Suppressor macrophage treated with lipopolysaccharide for 1 hour (primary cell): Measurements from ENCODE around the gene TMEM178B.
"Not testable (repeated sequence)": the region's sequence is repeated elsewhere in the genome, so short reads cannot be mapped to it uniquely, and the experiment has no call there.

ENCODE experiments used
- DNase-seq, 3 donors: peaks; one replicate each; pipeline ENCODE4 v3.0.0-alpha.2; 2020 to 2022

TMEM178B gene

DNA sequence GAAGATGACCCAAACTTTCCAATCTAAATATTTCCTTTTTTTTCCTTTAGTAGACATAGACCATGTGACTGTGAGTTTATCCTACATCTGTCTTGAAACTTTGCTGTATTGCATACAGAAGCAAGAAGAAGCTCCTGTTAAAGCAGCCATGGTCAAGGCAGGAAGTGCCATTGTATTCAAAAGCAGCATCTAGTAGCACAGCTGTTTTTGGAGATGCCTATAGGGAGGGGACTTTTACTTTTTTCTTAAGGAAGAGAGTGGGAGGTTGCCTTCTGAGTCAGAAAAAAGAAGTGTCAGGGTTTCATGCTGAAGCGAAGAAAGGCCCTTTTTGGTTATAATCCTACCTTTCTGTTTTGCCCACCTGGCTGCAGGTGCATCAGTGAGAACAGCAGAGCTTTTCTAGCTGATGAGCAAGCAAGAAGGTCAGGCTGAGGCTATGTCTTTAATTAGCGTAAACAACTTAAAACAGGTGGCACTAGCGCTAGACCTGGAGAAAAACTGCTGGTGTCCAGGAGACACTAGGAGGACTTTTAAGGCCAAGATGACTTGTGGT, 243.2 kb downstream of the TMEM178B start:
- DNase-seq = no peak

DNA sequence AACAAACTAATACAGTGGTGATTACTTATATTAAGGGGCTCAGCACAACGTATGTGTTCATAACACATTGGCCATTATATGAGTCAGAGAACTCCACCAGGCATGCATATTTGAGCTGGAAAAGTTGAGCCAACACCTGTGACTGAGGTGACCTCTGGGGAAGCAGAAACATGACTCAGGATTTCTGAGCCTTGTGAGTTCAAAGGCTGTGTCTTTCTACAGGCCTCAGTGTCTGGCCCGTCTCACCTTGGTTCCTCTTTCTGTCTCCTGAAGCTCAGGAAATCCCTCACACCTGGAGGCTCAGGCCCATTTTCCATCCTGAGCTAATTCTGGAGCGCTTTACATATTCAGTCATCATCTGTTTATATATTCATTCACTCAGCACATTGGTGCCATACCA, 246.4 kb downstream of the TMEM178B start:
- DNase-seq = no peak

DNA sequence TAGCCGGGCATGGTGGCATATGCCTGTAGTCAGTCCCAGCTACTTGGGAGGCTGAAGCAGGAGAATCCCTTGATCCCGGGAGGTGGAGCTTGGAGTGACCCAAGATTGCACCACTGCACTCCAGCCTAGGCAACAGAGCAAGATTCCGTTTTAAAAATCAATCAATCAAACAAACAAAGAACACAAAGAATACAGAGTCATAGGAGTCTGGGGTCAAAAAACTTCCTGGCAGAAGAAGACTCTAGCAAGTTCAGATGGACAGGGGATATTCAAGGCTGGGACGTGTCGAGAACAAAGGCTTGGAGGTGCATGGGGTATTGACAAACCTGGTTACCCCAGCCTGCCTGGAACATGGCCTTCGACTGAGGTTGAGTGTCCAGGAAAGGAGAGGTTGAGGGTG, 248.5 kb downstream of the TMEM178B start:
- no peak for DNase-seq

DNA sequence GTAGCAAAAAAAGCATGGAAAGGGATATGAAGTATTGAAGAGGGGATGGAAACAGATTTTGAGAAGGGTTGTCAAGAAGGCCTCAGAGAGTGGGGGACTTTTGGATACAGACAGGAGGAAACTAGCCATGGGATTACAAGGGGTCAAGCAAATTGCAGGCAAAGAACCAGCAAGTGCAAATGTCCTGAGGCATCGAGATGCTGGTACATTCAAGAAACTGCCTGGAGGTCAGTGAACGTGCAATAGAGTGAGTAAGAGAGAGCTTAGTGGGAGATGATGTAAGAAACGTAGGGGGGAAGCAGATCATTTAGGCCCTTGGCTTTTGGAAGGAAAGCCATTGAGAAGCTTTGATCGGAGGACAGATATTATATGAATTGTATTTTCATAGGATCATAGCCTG, 250.0 kb downstream of the TMEM178B start:
- no peak for DNase-seq

DNA sequence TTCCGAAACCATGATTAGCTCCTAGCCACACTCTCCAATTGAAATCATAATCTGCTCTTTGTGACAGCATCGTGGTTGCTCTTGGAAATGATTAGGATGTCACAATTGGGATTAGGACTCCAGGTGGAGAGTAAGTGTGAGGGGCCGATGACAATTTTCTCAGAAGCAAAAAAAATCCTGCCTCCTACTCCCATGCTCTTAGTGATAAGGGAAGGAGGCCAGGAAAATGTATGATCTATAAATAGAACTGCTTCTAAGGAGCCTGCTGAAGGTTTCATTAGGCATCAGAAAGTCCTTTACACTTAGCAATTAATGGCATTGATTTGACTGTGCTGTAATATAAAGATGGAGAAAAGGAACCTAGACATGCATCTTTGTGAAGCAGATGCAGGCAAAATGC, 251.0 kb downstream of the TMEM178B start:
- DNase-seq = no peak

DNA sequence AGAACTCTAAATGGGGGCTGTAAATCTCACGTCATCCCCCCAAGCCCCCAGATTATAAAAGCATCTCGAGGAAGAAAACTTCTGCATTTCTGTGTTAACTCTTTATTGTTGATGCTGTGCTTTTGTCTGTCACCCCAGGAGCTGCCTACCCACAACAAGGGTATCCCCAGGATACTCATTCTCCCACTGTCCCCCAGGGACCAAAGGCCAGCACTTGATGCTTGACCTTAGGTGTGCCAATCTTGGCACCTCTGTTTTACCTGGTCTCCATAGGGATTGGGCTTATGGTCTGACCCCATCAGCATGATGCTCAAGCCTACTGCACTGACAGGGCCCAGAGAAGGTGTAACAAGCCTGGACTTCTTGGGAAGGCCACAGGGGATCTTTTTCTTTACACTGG, 251.4 kb downstream of the TMEM178B start:
- DNase-seq = no peak

DNA sequence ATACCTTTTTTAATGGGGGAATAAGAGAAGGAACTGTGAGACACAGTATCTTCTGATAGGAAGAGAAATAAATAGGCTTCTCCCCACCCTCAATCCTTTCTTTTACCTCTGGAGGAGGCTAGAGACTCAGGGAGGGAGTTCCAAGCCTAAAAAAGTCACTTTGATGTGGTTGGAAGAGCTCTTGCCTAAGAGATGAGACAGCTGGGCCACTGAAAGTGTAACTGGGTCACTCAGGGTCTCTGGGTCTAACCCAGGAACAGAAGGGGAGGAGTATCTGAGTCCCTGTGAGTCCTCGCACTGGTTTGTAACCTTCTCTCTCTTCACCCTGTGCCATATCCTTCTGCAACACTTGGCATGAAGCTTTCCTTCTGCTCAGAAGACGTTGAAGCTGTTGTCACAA, 254.4 kb downstream of the TMEM178B start:
- DNase-seq = no peak

DNA sequence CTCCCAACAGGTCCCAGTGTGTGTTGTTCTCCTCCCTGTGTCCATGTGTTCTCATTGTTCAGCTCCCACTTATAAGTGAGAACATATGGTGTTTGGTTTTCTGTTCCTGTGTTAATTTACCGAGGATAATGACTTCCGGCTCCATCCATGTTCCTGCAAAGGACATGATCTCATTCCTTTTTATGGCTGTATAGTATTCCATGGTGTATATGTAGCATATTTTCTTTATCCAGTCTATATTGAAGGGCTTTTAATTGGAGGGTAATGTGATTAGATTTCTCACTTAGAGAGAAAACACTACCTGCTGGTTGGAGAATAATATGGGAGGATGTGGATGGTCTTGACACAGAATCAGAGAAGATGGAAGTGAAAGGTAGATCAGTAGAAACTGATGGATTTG, 256.4 kb downstream of the TMEM178B start:
- not testable (repeated sequence) for DNase-seq

DNA sequence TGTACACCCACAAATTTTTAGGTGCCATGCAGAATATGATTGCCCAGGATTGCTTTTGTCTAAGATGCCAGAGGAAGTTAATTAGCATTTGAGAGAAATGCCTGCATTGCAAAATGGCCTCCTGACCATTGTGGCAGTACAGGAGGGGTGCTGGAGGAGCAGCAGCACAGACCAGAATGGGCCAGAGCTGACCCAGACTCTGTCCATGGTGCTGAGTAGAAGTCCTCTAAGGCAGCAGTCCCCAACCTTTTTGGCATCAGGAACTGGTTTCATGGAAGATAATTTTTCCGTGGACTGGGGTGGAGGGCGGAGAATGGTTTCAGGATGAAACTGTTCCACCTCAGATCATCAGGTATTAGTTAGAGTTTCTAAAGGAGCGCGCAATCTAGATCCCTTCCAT, 259.6 kb downstream of the TMEM178B start:
- no peak for DNase-seq

DNA sequence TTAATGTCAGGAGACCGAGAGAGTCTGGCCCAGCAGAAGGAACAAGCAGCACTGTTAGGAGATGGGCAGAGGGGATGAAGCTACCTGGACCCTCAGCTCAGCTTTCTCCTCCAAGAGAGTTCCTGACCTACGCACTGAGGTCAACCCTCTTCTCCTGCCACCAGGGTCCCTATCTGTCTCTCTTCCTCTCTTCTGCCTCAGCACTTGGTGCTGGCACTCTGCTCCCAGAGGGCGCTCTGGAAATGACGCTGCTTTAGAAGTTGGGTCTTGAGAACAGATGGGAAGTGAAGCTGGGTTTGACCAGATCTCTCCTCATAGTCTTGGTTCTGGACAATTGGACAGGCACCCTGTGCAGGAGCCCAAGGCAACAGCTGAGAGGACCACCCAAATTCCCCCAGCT, 261.3 kb downstream of the TMEM178B start:
- no peak for DNase-seq

DNA sequence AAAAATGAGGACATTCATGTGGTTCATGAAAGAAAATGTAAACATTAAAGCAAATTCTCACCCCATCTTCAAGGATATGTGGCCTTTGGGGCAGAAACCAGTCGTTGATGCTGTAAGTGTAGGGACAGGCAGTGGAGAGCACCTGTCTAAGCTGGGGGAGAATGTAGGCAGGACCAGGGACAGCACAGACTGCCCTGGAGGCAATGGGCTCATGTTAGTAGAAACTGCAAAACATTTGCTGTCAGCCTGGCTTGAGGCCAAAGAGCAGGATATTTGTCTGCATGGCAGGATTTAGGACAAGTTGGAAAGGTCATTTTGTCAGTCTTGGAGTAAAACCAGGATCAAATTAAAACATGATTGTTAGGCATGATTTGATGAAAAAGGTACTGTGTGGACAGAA, 265.7 kb downstream of the TMEM178B start:
- no peak for DNase-seq

DNA sequence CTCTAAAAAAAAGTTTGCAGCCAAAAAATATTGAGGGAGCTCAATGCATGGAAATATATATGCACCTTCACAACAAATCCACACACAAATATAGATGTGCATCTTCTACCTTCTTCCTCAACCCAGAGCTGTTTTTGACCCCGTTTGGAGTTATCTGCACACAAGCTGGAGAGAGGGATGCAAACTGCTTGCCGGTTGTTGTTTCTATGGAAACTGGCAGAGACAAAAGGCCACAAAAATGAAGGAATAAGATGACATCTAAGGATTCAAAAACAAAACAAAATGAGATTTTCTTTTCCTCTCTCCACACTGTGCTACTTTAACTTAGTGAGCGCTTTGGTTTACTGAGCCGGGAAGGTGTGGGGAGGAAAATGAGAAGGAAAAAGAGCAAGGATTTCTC, 267.1 kb downstream of the TMEM178B start:
- no peak for DNase-seq

DNA sequence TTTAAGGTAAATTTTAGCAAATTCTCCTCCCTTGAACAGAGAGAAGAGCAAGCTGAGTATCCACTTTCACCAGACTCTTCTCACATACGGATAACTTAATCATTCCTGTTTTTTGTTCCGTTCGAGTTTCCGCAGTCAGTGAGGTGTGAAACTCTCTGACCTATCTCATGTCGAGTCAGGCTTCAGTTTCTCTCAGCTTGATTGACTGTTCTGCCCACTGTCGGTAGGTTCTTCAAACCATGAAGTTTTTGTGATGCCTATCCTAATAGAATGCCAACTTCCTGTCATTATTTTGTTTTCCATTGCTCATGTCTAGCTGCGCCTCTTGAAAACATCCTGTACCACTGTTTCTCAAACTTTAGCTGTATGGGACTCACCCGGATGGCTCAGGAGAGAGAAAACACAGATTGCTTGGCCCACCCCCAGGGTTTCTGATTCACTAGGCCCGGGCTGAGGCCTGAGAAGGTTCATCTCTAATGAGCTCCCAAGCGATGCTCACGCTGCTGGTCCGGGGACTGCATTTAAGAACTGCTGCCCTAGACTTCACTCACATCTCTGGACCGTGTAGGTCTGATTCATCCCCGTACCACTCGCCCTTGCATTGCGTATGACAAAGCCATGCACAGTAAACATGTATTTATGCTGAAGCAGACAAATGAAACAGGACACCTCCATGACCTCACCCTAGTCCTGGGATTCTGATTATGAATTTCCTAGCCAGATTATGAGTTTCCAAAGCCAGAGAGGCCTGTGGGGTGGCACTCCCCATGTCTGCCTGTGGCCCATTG, 269.0 kb downstream of the TMEM178B start:
- DNase-seq = no peak

DNA sequence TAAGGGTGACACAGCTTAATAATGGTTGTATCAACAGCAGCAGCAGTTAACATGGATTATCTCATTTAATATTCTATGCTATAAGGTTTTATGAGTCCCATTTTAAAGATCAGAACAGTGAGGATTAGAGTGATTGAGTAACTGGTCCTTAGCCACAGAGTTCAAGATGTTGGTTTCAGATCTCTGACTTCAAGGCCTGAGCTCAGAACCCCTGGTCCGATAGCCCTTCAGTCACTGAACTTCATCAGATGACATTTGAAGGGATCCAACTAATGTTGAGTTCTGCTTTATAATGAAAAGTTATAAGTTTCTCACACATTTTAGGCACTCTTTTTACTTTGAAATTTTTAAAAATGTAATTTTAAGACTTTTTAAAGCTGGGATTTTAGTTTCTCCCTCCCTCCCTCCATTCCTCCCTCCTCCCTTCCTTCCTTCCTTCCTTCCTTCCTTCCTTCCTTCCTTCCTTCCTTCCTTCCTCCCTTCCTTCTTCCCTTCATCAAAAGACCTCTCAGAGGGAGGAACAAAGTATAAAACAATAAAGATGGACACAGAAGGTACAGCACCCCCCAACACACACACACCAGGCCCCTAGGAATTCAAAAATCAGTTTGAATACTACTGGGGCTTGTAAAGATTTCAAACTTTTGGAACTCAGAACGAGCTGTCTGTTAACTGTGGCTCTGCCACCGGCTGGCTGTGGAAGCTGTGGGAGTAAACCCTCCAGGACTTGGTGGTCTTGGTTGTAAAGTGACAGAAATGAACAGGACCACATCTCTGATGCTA, 270.5 kb downstream of the TMEM178B start:
- no peak for DNase-seq

DNA sequence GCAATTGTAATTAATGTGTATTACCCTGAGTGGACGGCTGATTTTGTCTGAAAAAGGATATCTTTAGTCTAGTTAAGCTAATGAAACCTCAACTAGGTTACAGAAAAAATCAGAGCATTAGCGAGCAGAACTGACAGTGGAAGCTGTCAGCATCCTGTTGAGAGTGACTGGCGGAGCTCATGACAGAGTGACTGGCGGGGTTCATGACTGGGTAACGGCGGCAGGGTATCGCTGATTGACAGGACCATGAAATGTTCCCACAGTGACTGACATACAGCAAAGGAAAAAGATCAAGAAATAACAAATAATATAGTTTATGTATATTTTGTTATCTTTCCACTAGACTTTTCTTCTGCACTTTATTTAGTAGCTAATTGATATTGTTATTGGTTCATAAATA, 274.9 kb downstream of the TMEM178B start:
- no peak for DNase-seq

DNA sequence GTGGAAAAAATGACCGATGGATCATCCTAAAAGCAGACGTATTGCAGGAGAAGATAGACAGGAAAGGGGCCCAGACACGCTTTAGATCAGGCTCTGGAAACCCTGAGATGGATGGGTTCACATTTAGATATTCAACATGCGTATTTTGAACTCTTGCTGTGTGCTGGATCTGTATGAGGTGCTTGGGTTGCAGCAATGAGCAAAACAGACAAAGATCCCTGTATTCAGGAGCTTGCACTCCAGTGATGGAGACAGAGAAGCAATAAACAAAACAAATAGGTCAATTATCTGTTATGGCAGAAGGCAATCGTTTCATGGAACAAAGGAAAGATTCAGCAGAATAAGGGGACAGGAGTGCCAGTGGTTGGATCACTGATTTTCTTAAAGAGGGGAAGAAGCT, 275.5 kb downstream of the TMEM178B start:
- no peak for DNase-seq

DNA sequence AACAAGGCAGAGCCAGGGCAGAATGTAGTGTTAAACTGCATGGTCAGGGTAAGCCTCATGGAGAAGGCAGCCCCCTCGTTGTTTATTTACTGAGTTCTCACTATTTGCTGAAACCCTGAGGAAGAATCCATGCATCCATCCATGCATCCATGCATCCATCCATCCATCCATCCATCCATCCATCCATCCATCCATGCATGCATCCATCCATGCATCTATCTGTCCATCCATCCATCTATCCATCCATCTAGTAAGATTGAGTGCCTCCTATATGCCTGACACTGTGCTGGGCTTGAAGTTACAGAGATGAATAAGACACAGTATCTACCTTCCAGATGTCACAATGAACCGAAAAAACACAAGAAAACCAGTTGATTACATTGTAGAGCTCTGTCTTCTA, 275.9 kb downstream of the TMEM178B start:
- no peak for DNase-seq

DNA sequence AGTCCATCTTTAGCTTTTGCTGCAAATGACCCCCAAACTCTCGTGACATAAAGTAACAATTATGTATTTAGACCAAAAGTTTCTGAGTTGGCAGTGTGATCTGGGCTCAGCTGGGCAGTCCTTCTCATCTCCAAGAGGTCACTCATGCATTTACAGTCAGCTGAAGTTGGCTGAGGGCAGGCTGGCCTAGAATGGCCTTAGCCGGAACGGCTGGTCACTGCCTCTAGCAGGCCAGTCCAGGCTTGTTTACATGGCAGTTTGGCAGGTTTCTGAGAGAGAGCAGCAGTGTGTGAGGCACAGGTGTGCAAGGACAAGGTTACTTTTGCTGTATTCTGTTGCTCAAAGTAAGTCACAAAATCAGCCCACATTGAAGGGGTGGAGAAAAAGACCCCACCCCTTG, 277.3 kb downstream of the TMEM178B start:
- DNase-seq = no peak

DNA sequence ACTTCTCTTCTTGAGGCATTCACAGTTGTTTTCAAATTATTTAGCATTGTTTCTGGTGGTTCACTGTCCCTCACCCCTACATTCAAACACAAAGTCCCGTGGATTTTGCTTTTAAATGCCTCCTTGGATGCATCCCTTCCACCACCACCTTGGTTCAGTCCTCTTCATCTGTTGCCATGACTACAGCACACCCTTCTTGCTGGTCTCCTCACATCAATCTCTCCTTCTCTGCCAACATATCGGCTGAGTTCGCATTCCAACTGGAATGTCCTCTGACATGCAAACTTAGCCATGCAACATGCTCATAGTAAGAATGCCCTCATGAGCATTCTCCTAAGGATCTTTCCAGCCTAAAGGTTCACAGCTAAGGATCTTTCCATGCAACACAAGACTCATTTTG, 279.1 kb downstream of the TMEM178B start:
- no peak for DNase-seq

DNA sequence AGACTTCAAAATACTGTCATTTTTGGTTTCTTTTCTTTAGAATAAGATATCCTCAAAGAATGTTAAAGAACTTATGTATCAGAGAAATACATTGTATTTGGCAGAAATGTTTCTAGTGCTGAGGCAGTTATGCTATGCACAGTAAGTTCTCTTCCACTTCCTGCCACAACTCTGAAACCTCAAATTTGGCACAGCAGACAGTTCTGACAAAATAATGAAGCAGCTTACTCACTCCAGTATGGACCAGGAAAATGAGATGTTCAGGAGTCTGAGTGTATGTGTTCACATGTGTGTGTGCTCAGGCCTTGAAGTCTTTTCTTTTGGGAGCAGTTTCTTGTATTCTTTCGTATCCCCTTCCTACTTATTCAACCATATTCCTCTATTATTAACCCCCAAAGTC, 280.4 kb downstream of the TMEM178B start:
- DNase-seq = no peak

DNA sequence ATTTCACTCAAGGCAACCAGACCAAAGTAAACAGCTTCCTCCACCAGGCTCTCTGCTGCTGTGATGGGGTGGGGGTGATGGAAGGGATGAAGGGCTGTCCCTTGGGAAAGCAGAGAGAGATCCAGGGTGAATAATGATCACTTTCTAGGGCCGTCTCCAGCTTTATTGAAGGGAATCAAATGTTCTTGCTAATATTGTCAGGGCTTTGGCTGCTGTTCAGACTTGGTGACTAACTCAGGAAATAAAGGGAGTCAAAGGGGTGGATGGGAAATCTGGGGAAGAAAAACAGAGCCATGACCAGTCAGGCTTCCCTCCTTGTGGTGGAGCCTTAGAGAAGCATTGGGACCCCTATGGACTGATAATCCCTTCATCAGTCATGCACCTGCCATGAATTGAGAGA, 281.2 kb downstream of the TMEM178B start:
- DNase-seq = no peak

DNA sequence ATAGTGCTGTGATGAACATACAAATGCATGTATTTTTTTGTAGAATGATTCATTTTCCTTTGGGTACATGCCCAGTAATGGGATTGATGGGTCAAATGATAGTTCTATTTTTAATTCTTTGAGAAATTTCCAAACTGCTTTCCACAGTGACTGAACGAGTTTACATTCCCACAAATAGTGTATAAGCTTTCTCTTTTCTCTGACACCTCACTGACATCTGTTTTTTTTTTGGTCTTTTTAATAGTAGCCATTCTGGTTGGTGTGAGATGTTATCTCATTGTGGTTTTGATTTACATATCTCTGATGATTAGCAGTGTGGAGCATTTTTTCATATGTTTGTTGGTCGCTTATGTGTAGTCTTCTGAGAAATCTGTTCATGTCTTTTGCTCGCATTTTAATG, 282.3 kb downstream of the TMEM178B start:
- DNase-seq = no peak

DNA sequence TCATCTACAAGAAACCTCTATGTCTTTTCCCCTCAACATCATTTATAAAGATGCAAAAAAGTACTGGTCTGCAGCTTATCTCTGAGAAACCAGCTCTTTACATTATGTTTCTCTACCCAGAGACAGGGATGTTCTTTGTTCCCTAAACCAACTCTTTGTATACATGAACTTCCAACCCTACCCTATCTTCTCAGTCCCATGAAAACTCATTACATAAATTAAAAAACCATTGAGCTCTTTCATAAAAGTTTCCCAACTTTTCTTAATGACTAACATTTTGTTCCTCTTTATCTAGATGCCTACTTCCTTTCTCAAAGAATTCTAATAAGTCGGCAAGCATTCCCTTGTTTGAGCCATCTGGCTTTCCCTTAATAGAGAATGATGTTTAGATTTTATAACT, 284.5 kb downstream of the TMEM178B start:
- no peak for DNase-seq

DNA sequence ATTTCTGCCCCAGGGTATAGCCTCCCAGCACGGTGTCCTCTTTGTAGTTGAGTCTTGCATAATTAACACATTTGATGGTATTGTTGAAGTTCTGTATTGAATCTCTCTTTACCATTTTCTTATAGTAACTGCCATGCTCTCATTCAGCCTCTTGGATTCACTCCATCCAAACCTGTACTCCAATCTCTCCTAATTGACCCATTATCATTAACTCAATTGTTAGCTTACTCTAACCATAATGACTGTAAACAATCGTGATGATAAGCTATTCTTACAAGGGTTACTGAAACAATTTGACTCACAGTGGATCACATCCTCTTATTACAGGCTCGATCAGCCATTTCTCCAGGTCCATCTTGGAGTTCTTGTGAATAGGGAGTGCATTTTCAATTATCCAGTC, 285.4 kb downstream of the TMEM178B start:
- DNase-seq = no peak
